ENCODE measurements around the gene TMEM259. TPM values are rescaled to one million over a fixed set of nuclear protein-coding genes. Genes with fewer than 3 reads are reported as not detected.

Gene TMEM259
- total RNA-seq, 1 donor from 2014 or later = 260 TPM

- DNase-seq (ENCODE audit: extremely low read depth, low read depth, low spot score) = no peak
Measured at GRCh38 chr19:1055886-1056620, 35.1 kb upstream of the TMEM259 start.

- DNase-seq (ENCODE audit: extremely low read depth, low read depth, low spot score) = no peak
Measured at GRCh38 chr19:1055028-1055425, 34.1 kb upstream of the TMEM259 start.

GRCh38 chr19:1054102-1055027 is 33.4 kb upstream of the TMEM259 start:
- DNase-seq (ENCODE audit: extremely low read depth, low read depth, low spot score) = no peak

DNA sequence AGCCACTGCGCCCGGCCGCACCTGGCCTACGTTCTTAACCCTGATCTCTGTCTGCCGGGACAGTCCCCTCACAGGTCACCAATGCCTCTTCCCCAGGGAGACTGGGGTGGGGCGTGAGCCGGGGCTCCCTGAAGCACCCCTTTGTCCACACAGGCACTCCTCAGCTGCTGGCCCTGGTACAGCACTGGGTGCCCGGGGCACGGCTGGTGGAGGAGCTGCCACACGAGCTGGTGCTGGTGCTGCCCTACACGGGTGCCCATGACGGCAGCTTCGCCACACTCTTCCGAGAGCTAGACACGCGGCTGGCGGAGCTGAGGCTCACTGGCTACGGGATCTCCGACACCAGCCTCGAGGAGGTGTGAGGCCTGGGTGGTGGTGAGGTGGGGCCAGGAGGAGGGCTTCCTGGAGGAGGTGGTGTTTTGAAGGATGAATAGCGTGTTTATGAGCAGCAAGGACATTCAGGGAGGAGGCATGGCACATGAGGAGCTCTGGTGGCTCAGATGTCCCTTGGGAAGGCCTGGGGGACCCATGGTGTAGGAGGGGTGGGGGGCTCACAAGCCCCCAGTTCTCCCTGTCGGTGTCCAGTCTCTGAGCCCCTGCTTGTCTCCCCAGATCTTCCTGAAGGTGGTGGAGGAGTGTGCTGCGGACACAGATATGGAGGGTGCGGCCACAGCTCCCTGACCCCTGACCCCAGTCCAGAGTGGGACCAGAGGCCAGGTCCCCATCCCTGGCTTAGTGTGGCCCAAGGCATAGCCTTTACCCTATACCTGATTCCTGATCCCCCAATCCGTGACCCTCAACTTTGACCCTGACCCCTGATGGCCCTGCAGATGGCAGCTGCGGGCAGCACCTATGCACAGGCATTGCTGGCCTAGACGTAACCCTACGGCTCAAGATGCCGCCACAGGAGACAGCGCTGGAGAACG is 32.5 kb upstream of the TMEM259 start:
- no peak for DNase-seq (ENCODE audit: extremely low read depth, low read depth, low spot score)

DNA sequence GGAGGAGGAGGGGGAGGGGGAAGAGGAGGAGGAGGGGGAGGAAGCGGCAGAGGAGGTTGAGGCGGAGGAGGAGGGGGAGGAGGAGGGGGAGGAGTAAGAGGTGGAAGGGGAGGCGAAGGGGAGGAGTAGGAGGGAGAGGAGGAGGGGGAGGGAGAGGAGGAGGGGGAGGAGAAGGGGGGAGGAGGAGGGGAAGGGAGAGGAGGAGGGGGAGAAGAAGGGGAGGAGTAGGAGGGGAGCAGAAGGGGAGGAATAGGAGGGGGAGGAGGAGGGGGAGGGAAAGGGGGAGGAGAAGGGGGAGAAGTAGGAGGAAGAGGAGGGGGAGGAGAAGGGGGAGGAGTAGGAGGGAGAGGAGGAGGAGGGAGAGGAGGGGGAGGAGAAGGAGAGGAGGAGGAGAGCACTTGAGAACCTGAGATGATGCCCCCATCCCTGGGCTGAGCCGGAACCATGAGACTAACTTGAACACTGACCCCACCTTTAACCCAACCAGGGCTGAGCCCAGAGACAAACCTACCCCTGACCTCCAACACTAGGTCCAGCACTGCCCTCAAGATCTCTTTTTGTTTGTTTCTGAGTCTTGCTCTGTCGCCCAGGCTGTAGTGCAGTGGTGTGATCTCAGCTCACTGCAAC is 31.5 kb upstream of the TMEM259 start:
- DNase-seq (ENCODE audit: extremely low read depth, low read depth, low spot score) = no peak

DNA sequence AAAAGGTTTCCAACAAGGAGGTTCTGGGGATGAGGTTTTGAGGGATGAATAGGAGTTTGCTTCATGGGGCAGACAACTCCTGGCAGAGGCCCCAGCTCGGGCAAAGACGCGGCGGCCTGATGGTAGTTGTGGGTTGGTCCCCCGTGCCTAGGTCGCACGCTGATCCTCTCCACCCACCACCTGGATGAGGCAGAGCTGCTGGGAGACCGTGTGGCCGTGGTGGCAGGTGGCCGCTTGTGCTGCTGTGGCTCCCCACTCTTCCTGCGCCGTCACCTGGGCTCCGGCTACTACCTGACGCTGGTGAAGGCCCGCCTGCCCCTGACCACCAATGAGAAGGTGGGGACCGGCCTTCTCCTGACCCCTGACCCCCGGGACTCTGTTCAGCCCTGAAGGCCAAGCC is 30.9 kb upstream of the TMEM259 start:
- no peak for DNase-seq (ENCODE audit: extremely low read depth, low read depth, low spot score)

- DNase-seq (ENCODE audit: extremely low read depth, low read depth, low spot score) = no peak
Measured at GRCh38 chr19:1050989-1051788, 30.3 kb upstream of the TMEM259 start.

- DNase-seq (ENCODE audit: extremely low read depth, low read depth, low spot score) = no peak
Measured at GRCh38 chr19:1049800-1050199, 28.9 kb upstream of the TMEM259 start.

GRCh38 chr19:1049106-1049505 is 28.2 kb upstream of the TMEM259 start:
- DNase-seq (ENCODE audit: extremely low read depth, low read depth, low spot score) = no peak

- no peak for DNase-seq (ENCODE audit: extremely low read depth, low read depth, low spot score)
Measured at GRCh38 chr19:1047696-1048147, 26.8 kb upstream of the TMEM259 start.

DNA sequence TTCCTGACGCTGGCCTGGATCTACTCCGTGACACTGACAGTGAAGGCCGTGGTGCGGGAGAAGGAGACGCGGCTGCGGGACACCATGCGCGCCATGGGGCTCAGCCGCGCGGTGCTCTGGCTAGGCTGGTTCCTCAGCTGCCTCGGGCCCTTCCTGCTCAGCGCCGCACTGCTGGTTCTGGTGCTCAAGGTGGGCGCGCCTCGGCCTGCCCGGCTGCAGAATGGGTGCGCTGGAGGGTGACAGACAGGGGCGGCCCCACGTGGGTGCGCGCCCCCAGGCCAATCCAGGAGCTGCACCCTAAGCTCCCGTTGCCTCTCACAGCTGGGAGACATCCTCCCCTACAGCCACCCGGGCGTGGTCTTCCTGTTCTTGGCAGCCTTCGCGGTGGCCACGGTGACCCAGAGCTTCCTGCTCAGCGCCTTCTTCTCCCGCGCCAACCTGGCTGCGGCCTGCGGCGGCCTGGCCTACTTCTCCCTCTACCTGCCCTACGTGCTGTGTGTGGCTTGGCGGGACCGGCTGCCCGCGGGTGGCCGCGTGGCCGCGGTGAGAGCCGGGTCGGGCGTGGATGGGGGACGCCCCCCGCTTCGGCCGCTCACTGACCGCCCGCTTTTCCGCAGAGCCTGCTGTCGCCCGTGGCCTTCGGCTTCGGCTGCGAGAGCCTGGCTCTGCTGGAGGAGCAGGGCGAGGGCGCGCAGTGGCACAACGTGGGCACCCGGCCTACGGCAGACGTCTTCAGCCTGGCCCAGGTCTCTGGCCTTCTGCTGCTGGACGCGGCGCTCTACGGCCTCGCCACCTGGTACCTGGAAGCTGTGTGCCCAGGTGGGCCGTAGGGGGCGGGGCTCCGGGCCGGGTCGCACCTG is 26.1 kb upstream of the TMEM259 start:
- DNase-seq (ENCODE audit: extremely low read depth, low read depth, low spot score) = no peak

DNA sequence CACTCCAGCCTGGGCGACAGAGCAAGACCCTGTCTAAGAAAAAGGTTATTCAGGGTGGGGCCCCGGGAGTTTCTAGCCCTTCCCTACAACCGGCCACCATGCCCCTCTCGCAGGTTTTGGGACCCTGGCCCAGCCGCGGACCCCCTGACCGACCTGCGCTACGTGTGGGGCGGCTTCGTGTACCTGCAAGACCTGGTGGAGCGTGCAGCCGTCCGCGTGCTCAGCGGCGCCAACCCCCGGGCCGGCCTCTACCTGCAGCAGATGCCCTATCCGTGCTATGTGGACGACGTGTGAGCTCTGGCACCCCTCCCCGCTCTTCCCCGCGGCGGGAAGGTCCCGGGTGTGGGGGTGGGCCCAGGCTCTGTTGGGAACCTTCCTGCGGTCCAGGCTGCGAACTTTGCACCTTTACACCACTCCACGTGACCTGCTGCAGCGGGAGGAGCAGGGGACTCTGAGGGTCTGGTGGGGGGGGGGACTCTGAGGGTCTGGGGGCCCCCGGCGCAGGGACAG is 25.2 kb upstream of the TMEM259 start:
- no peak for DNase-seq (ENCODE audit: extremely low read depth, low read depth, low spot score)

DNA sequence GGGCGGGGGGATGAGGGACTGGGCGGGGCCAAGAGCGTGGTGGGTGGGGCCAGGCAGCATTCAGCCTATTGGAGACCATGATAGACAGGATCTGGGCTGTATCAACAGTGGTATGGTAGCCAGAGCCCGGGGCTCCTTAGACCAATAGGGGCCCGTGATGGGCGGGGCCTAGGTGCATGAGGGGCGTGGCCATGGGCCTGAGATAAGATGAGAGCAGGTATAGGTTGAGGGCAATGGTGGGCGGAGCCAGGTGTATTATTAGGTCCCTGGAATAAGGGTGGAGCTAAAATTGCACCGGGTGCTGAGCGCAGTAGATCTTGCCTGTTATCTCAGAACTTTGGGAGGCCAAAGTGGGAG is 24.3 kb upstream of the TMEM259 start:
- DNase-seq (ENCODE audit: extremely low read depth, low read depth, low spot score) = no peak

- DNase-seq (ENCODE audit: extremely low read depth, low read depth, low spot score) = no peak
Measured at GRCh38 chr19:1042689-1043511, 22.0 kb upstream of the TMEM259 start.

DNA sequence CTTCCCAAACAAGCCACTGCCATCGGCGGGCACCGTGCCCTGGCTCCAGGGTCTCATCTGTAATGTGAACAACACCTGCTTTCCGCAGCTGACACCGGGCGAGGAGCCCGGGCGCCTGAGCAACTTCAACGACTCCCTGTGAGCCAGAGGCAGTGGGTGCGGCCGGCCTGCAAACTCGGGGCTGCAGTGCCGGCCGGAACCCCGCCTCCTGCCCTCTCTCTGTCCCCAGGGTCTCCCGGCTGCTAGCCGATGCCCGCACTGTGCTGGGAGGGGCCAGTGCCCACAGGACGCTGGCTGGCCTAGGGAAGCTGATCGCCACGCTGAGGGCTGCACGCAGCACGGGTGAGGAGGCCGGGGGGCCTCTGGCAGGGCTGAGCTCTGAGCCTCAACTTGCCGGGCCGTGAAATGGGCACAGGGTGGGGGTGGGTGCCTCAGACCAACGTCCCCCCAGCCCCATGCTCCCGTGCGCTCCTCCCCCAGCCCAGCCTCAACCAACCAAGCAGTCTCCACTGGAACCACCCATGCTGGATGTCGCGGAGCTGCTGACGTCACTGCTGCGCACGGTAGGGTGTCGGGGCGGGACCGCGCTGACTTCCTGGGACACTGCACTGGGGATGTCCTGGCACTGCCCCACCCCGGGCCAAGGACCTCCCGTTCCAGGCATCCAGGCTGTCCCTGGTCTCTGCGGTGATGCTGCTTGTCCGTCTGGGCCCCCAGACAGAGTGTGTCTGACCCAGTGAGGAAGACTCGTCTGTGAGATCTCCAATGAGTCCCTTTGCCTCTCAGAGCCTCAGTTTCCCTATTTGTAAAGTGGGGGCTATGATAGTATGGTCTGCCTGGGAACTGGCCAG is 21.1 kb upstream of the TMEM259 start:
- DNase-seq (ENCODE audit: extremely low read depth, low read depth, low spot score) = no peak

DNA sequence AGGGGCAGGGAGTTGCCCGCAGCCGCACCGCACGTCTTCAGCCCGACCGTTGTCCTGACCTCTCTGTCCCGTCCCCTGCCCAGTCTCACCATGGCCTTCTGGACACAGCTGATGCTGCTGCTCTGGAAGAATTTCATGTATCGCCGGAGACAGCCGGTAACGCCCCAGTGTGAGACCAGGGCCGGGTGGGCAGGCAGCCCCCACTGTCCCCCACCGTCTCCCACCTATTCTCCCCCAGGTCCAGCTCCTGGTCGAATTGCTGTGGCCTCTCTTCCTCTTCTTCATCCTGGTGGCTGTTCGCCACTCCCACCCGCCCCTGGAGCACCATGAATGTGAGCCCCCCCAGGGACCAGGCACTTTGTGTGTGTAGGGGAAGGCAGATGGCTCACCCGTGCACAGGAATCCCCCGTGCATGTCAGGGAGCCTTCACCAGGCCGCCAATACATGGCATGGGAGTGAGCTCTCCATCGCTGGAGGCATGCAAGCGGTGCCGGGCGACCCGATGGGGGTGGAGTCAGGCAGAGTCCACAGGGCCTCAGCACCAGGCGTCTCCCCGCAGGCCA is 20.4 kb upstream of the TMEM259 start:
- DNase-seq (ENCODE audit: extremely low read depth, low read depth, low spot score) = no peak
